HEK293 (cell line): Measurements from ENCODE around the gene UBB.
A peak's percentile ranks its signal among the peaks of the same experiment; 100 is the strongest.

ENCODE experiments used
- EGR2 ChIP-seq: fragments of 450-650 bp; formaldehyde crosslinking; IDR thresholded peaks from 2 replicates; pipeline ENCODE4 v1.5.1; 2016; ENCODE audit warnings: low read depth, missing biosample characterization, missing genetic modification characterization
- GFI1B ChIP-seq: fragments of 450-650 bp; formaldehyde crosslinking; IDR thresholded peaks from 2 replicates; pipeline ENCODE4 v1.5.1; 2016; ENCODE audit warnings: missing biosample characterization, missing genetic modification characterization
- GLIS1 ChIP-seq: fragments of 450-650 bp; formaldehyde crosslinking; IDR thresholded peaks from 2 replicates; pipeline ENCODE4 v1.5.1; 2016; ENCODE audit warnings: missing biosample characterization, missing genetic modification characterization
- KLF10 ChIP-seq: fragments of 450-650 bp; IDR thresholded peaks from 2 replicates; pipeline ENCODE4 v1.5.1; 2018; ENCODE audit warnings: missing biosample characterization, mild to moderate bottlenecking, missing genetic modification characterization
- REPIN1 ChIP-seq: fragments of 450-650 bp; formaldehyde crosslinking; IDR thresholded peaks from 2 replicates; pipeline ENCODE4 v1.5.1; 2017; ENCODE audit warnings: missing biosample characterization, missing genetic modification characterization, low read depth
- ZBTB1 ChIP-seq: fragments of 450-650 bp; formaldehyde crosslinking; IDR thresholded peaks from 2 replicates; pipeline ENCODE4 v1.5.1; 2016; ENCODE audit warnings: missing biosample characterization, missing genetic modification characterization
- ZEB2 ChIP-seq: fragments of 450-650 bp; formaldehyde crosslinking; IDR thresholded peaks from 2 replicates; pipeline ENCODE4 v1.5.1; 2016; ENCODE audit warnings: missing biosample characterization, missing genetic modification characterization
- ZNF16 ChIP-seq: fragments of 450-650 bp; formaldehyde crosslinking; IDR thresholded peaks from 2 replicates; pipeline ENCODE4 v1.5.1; 2016; ENCODE audit warnings: low read depth, missing biosample characterization, missing genetic modification characterization
- ZNF184 ChIP-seq: fragments of 450-650 bp; IDR thresholded peaks from 2 replicates; pipeline ENCODE4 v1.5.1; 2018; ENCODE audit warnings: missing biosample characterization, mild to moderate bottlenecking, missing genetic modification characterization
- ZNF19 ChIP-seq: fragments of 450-650 bp; formaldehyde crosslinking; IDR thresholded peaks from 2 replicates; pipeline ENCODE4; 2016; ENCODE audit warnings: missing biosample characterization, missing genetic modification characterization, low read depth
- ZNF239 ChIP-seq: fragments of 450-650 bp; formaldehyde crosslinking; IDR thresholded peaks from 2 replicates; pipeline ENCODE4 v1.5.1; 2016; ENCODE audit warnings: missing biosample characterization, missing genetic modification characterization
- ZNF302 ChIP-seq: fragments of 450-650 bp; formaldehyde crosslinking; IDR thresholded peaks from 2 replicates; pipeline ENCODE4 v1.5.1; 2016; ENCODE audit warnings: missing biosample characterization, missing genetic modification characterization, low read depth
- ZNF37A ChIP-seq: fragments of 450-650 bp; IDR thresholded peaks from 2 replicates; pipeline ENCODE4 v1.5.1; 2018; ENCODE audit warnings: missing biosample characterization, missing genetic modification characterization
- ZNF404 ChIP-seq: fragments of 450-650 bp; formaldehyde crosslinking; IDR thresholded peaks from 2 replicates; pipeline ENCODE4 v1.5.1; 2017; ENCODE audit warnings: missing biosample characterization, missing genetic modification characterization
- ZNF423 ChIP-seq: fragments of 450-650 bp; formaldehyde crosslinking; IDR thresholded peaks from 2 replicates; pipeline ENCODE4 v1.5.1; 2016; ENCODE audit warnings: missing biosample characterization, missing genetic modification characterization
- ZNF48 ChIP-seq: fragments of 450-650 bp; formaldehyde crosslinking; IDR thresholded peaks from 2 replicates; pipeline ENCODE4 v1.5.1; 2016; ENCODE audit warnings: missing biosample characterization, missing genetic modification characterization
- ZNF501 ChIP-seq: fragments of 450-650 bp; formaldehyde crosslinking; IDR thresholded peaks from 2 replicates; pipeline ENCODE4 v1.5.1; 2016; ENCODE audit warnings: missing biosample characterization, missing genetic modification characterization
- ZNF560 ChIP-seq: fragments of 450-650 bp; formaldehyde crosslinking; IDR thresholded peaks from 2 replicates; pipeline ENCODE4 v1.5.1; 2017; ENCODE audit warnings: missing biosample characterization, missing genetic modification characterization, borderline replicate concordance
- ZNF571 ChIP-seq: fragments of 450-650 bp; formaldehyde crosslinking; IDR thresholded peaks from 2 replicates; pipeline ENCODE4 v1.5.0; 2017; ENCODE audit warnings: missing biosample characterization, missing genetic modification characterization
- ZNF610 ChIP-seq: fragments of 450-650 bp; formaldehyde crosslinking; IDR thresholded peaks from 2 replicates; pipeline ENCODE4 v1.5.1; 2016; ENCODE audit warnings: missing biosample characterization, missing genetic modification characterization, borderline replicate concordance
- ZNF621 ChIP-seq: fragments of 450-650 bp; formaldehyde crosslinking; IDR thresholded peaks from 2 replicates; pipeline ENCODE4 v1.5.1; 2017; ENCODE audit warnings: missing biosample characterization, missing genetic modification characterization
- ZNF626 ChIP-seq: fragments of 450-650 bp; sonication (Bioruptor Pico); formaldehyde crosslinking; IDR thresholded peaks from 2 replicates; pipeline ENCODE4 v1.5.1; 2018; ENCODE audit warnings: missing biosample characterization, missing genetic modification characterization, inconsistent platforms
- ZNF664 ChIP-seq: fragments of 450-650 bp; formaldehyde crosslinking; IDR thresholded peaks from 2 replicates; pipeline ENCODE4 v1.5.1; 2016; ENCODE audit warnings: missing biosample characterization, missing genetic modification characterization
- ZNF677 ChIP-seq: fragments of 450-650 bp; IDR thresholded peaks from 2 replicates; pipeline ENCODE4 v1.5.0; 2018; ENCODE audit warnings: missing biosample characterization, mild to moderate bottlenecking, missing genetic modification characterization, moderate library complexity
- ZXDB ChIP-seq: fragments of 450-650 bp; formaldehyde crosslinking; IDR thresholded peaks from 2 replicates; pipeline ENCODE4 v1.5.1; 2016; ENCODE audit warnings: missing biosample characterization, missing genetic modification characterization
- TF ChIP-seq, protein P1 (sequence below): fragments of 450-650 bp; formaldehyde crosslinking; IDR thresholded peaks from 2 replicates; pipeline ENCODE4 v1.5.1; 2016; ENCODE audit warnings: missing biosample characterization, missing genetic modification characterization, borderline replicate concordance
- TF ChIP-seq, protein P2 (sequence below): fragments of 450-650 bp; formaldehyde crosslinking; IDR thresholded peaks from 2 replicates; pipeline ENCODE4 v1.5.1; 2016; ENCODE audit warnings: missing biosample characterization, missing genetic modification characterization
- TF ChIP-seq, protein P3 (sequence below): fragments of 450-650 bp; formaldehyde crosslinking; IDR thresholded peaks from 2 replicates; pipeline ENCODE4 v1.5.1; 2016; ENCODE audit warnings: missing biosample characterization, missing genetic modification characterization
- TF ChIP-seq, protein P4 (sequence below): fragments of 450-650 bp; formaldehyde crosslinking; IDR thresholded peaks from 2 replicates; pipeline ENCODE4 v1.5.1; 2017; ENCODE audit warnings: missing biosample characterization, missing genetic modification characterization

The UBB gene

DNA sequence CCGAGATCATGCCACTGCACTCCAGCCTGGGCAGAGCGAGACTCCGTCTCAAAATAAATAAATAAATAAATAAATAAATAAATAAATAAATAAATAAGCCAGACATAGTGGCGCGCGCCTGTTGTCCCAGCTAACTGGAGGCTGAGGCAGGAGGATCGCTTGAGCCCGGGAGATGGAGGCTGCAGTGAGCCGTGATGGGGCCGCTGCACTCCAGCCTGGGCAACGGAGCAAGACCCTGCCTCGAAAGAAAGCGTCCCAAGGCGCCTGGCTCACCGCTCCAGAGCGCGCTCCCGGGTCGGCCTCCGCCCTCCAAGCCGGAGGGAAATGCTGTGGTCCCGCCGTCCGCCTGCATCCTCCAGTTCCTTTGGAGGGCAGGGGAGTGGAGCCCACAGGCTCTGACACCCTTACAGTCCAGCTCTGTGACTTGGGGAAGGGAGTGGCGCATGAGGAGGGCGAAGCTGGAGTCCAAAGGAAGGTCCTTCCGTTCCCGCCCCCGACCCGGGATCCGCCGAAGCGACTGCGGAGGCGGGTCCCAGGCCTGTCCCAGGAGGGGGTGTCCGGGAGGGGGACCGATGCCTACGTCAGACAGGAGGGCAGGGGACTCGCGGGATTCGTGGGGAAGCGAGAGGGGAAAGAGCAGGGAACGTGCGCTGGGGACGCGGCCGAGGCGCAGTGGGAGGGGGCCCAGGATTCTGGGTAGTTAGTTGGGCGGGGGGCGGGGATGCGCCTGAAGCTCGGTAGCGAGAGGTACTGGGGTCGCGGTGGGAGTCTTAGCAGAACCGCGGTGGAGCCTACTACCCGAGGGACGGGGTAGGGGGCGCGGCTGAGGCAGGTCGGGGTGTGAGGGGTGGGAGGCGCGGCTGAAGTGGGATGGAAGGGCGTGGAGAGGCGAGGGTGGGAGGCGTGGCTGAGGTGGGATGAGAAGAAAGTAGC is 26.1 kb downstream of the UBB start (continued):
- TF ChIP-seq, protein P1, sequence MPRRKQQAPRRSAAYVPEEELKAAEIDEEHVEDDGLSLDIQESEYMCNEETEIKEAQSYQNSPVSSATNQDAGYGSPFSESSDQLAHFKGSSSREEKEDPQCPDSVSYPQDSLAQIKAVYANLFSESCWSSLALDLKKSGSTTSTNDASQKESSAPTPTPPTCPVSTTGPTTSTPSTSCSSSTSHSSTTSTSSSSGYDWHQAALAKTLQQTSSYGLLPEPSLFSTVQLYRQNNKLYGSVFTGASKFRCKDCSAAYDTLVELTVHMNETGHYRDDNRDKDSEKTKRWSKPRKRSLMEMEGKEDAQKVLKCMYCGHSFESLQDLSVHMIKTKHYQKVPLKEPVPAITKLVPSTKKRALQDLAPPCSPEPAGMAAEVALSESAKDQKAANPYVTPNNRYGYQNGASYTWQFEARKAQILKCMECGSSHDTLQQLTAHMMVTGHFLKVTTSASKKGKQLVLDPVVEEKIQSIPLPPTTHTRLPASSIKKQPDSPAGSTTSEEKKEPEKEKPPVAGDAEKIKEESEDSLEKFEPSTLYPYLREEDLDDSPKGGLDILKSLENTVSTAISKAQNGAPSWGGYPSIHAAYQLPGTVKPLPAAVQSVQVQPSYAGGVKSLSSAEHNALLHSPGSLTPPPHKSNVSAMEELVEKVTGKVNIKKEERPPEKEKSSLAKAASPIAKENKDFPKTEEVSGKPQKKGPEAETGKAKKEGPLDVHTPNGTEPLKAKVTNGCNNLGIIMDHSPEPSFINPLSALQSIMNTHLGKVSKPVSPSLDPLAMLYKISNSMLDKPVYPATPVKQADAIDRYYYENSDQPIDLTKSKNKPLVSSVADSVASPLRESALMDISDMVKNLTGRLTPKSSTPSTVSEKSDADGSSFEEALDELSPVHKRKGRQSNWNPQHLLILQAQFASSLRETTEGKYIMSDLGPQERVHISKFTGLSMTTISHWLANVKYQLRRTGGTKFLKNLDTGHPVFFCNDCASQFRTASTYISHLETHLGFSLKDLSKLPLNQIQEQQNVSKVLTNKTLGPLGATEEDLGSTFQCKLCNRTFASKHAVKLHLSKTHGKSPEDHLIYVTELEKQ (tag by site-specific recombination): no peak
- no peak for TF ChIP-seq REPIN1 (tag by site-specific recombination)
- TF ChIP-seq ZNF664 (tag by site-specific recombination): peak; percentile 71
- TF ChIP-seq, protein P2, sequence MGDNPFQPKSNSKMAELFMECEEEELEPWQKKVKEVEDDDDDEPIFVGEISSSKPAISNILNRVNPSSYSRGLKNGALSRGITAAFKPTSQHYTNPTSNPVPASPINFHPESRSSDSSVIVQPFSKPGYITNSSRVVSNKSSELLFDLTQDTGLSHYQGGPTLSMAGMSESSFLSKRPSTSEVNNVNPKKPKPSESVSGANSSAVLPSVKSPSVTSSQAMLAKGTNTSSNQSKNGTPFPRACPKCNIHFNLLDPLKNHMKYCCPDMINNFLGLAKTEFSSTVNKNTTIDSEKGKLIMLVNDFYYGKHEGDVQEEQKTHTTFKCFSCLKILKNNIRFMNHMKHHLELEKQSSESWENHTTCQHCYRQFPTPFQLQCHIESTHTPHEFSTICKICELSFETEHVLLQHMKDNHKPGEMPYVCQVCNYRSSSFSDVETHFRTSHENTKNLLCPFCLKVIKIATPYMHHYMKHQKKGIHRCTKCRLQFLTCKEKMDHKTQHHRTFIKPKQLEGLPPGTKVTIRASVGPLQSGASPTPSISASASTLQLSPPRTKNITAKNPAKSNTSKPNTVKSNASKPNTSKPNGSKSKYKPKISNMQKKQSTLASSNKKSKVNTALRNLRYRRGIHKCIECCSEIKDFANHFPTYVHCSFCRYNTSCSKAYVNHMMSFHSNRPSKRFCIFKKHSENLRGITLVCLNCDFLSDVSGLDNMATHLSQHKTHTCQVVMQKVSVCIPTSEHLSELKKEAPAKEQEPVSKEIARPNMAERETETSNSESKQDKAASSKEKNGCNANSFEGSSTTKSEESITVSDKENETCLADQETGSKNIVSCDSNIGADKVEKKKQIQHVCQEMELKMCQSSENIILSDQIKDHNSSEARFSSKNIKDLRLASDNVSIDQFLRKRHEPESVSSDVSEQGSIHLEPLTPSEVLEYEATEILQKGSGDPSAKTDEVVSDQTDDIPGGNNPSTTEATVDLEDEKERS (tag by site-specific recombination): 0 out of 2 replicates have a peak, but pooled peaks have one; percentile 51
- no peak for TF ChIP-seq KLF10
- TF ChIP-seq, protein P3, sequence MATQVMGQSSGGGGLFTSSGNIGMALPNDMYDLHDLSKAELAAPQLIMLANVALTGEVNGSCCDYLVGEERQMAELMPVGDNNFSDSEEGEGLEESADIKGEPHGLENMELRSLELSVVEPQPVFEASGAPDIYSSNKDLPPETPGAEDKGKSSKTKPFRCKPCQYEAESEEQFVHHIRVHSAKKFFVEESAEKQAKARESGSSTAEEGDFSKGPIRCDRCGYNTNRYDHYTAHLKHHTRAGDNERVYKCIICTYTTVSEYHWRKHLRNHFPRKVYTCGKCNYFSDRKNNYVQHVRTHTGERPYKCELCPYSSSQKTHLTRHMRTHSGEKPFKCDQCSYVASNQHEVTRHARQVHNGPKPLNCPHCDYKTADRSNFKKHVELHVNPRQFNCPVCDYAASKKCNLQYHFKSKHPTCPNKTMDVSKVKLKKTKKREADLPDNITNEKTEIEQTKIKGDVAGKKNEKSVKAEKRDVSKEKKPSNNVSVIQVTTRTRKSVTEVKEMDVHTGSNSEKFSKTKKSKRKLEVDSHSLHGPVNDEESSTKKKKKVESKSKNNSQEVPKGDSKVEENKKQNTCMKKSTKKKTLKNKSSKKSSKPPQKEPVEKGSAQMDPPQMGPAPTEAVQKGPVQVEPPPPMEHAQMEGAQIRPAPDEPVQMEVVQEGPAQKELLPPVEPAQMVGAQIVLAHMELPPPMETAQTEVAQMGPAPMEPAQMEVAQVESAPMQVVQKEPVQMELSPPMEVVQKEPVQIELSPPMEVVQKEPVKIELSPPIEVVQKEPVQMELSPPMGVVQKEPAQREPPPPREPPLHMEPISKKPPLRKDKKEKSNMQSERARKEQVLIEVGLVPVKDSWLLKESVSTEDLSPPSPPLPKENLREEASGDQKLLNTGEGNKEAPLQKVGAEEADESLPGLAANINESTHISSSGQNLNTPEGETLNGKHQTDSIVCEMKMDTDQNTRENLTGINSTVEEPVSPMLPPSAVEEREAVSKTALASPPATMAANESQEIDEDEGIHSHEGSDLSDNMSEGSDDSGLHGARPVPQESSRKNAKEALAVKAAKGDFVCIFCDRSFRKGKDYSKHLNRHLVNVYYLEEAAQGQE (tag by site-specific recombination): peak; percentile 74; the same call in 1 of the 2 replicates
- TF ChIP-seq GLIS1: peak; percentile 45; the same call in 1 of the 2 replicates
- no peak for TF ChIP-seq ZNF48 (tag by site-specific recombination)
- peak; percentile 91; the same call in 1 of the 2 replicates for TF ChIP-seq ZNF404 (tag by site-specific recombination)
- 0 out of 2 replicates have a peak, but pooled peaks have one; percentile 37 for TF ChIP-seq ZEB2
- no peak for TF ChIP-seq ZNF302 (tag by site-specific recombination)
- TF ChIP-seq ZNF184: no peak
- TF ChIP-seq ZNF571: no peak
- peak; percentile 74 for TF ChIP-seq EGR2 (tag by site-specific recombination)
- TF ChIP-seq, protein P4, sequence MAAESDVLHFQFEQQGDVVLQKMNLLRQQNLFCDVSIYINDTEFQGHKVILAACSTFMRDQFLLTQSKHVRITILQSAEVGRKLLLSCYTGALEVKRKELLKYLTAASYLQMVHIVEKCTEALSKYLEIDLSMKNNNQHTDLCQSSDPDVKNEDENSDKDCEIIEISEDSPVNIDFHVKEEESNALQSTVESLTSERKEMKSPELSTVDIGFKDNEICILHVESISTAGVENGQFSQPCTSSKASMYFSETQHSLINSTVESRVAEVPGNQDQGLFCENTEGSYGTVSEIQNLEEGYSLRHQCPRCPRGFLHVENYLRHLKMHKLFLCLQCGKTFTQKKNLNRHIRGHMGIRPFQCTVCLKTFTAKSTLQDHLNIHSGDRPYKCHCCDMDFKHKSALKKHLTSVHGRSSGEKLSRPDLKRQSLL: peak; percentile 86; the same call in 1 of the 2 replicates
- TF ChIP-seq ZNF16 (tag by site-specific recombination): no peak
- peak; percentile 46; the same call in 1 of the 2 replicates for TF ChIP-seq ZNF610 (tag by site-specific recombination)
- TF ChIP-seq ZBTB1: peak; percentile 92
- 0 out of 2 replicates have a peak, but pooled peaks have one; percentile 78 for TF ChIP-seq ZNF19 (tag by site-specific recombination)
- no peak for TF ChIP-seq ZNF621 (tag by site-specific recombination)
- no peak for TF ChIP-seq ZNF423 (tag by site-specific recombination)
- 0 out of 2 replicates have a peak, but pooled peaks have one; percentile 57 for TF ChIP-seq GFI1B
- no peak for TF ChIP-seq ZNF677 (tag by site-specific recombination)
- TF ChIP-seq ZNF239 (tag by site-specific recombination): no peak
- TF ChIP-seq ZNF560 (tag by site-specific recombination): peak; percentile 97
- TF ChIP-seq ZNF626: no peak
- peak; percentile 89 for TF ChIP-seq ZNF501
- no peak for TF ChIP-seq ZNF37A (tag by site-specific recombination)
- no peak; the same call in 1 of the 2 replicates for TF ChIP-seq ZXDB
